Aorta (tissue), 5 donors: ENCODE measurements around the gene YWHAG. TPM values are rescaled to one million over a fixed set of nuclear protein-coding genes. Genes with fewer than 3 reads are reported as not detected.
A peak's percentile ranks its signal among the peaks of the same experiment; 100 is the strongest.
"Not testable (repeated sequence)": the region's sequence is repeated elsewhere in the genome, so short reads cannot be mapped to it uniquely, and the experiment has no call there.

Experiments
- ATAC-seq: fragments of 200-7000 bp; cut with Tn5 transposase; one replicate; pipeline ENCODE4 v1.9.1; 2022; ENCODE audit warnings: moderate library complexity; ENCODE audit not compliant: low FRiP score
- DNase-seq, 2 donors: peaks; one replicate each; pipeline ENCODE4 v3.0.0-alpha.2; 2020
- H3K27ac ChIP-seq, 2 donors: one replicate each; pipeline ENCODE4 v1.5.1; 2013; ENCODE audit warnings: low read length in 2 of 2, mild to moderate bottlenecking in 2 of 2, moderate library complexity in 2 of 2, control low read depth in 1 of 2, inconsistent platforms in 1 of 2, low read depth in 1 of 2
- H3K27me3 ChIP-seq, 2 donors: one replicate each; pipeline ENCODE4 v1.6.1; 2013; ENCODE audit warnings: control low read depth in 1 of 2, low read length in 1 of 2, mild to moderate bottlenecking in 1 of 2, moderate library complexity in 1 of 2; ENCODE audit not compliant: insufficient read depth in 2 of 2, control insufficient read depth in 1 of 2
- H3K36me3 ChIP-seq, 2 donors: one replicate each; pipeline ENCODE4 v1.6.1; 2013; ENCODE audit warnings: control low read depth in 1 of 2, low read length in 1 of 2, mild to moderate bottlenecking in 1 of 2; ENCODE audit not compliant: insufficient read depth in 2 of 2, control insufficient read depth in 1 of 2
- H3K4me1 ChIP-seq, 2 donors: one replicate each; pipeline ENCODE4 v1.6.1; 2013; ENCODE audit warnings: low read length in 2 of 2, control low read depth in 1 of 2, mild to moderate bottlenecking in 1 of 2, moderate library complexity in 1 of 2; ENCODE audit not compliant: insufficient read depth in 2 of 2, control insufficient read depth in 1 of 2
- H3K4me3 ChIP-seq, 2 donors: one replicate each; pipeline ENCODE4 v1.5.1; 2013; ENCODE audit warnings: low read length in 2 of 2, control low read depth in 1 of 2, mild to moderate bottlenecking in 1 of 2
- H3K9me3 ChIP-seq: one replicate; pipeline ENCODE4 v1.6.1; 2013; ENCODE audit warnings: mild to moderate bottlenecking, low read length; ENCODE audit not compliant: control insufficient read depth
- WGBS, 2 donors: extraction: QIAGEN DNeasy Blood & Tissue Kit; methylation state at CpG; one replicate each; pipeline ENCODE4 v1.1.7; 2013; 5-methylcytosine and 5-hydroxymethylcytosine counted together
- intact Hi-C, 2 donors: fragments of 100-400 bp; cut with DNase I; formaldehyde crosslinking; loops; one replicate each; pipeline versions ENCODE4 v1.14.2 to v1.15.0; 2022
- polyA plus RNA-seq, 2 donors: library from polyadenylated mRNA; stranded (reverse); fragments of 200-250 nt; gene quantifications; one replicate each; pipeline ENCODE4 v1.2.3, GENCODE V29; 2013
- total RNA-seq, 2 donors: library from RNA; stranded (reverse); fragmentation: NEBNext Ultra II Directional; extraction: Animal tissue kit (Norgen Biotek cat#: 25700); gene quantifications; one replicate each; pipeline ENCODE4 v1.2.1, GENCODE V29; 2021
- donor health status: healthy with polysubstance abuse.
- donor health status: Bipolar disorder and iron deficiency.
- donor health status: DM: no; HTN: no; CAD: no.
- donor health status: DM: no; HTN: no; CAD: no.
- donor health status: DM: yes; HTN: yes; CAD: no.

Gene YWHAG
- total and polyA plus RNA-seq, 4 donors: 40.0 to 121 (median 81.1) TPM

DNA sequence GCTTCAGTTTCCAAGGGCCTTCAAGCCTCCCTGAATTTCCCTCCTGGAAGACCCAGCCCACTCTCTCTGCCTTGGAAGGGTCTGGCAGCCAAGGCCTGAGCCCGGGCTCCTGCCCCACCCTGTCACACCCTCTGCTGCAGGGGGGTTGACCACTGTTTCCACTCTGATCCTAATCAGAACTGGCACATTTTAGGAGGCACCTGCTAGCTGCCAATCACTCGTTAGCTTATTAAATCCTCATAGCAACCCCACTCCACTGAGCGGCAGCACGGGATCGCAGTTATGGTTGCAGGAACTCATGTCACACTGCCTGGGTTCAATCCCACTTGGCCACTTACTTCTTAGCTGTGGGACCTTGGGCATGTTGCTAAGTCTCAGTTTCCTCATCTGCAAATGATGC is 43.4 kb downstream of the YWHAG start:
- Histone ChIP-seq H3K4me3 (no peak overlapping the region), H3K27me3 (no peaks in the 10 kb centered on the region), H3K27ac (no peak overlapping the region), H3K36me3 (no peaks in the 10 kb centered on the region), H3K4me1 (peaks cover 0 to 2% of the 10 kb centered on the region in 2 donors), H3K9me3 (no peaks in the 10 kb centered on the region)
- DNase-seq (peak; percentile 38 to 49), ATAC-seq (no peak)
- intact Hi-C loops: loop anchor here in 1 of 2 donors (2.0 to 5.0 kb wide), 4 partner anchors 25 to 137 kb away; no protein-coding TSS in a partner anchor
- 77 to 79% methylated on average over 5 of the region's 5 CpGs for WGBS, 2 donors

DNA sequence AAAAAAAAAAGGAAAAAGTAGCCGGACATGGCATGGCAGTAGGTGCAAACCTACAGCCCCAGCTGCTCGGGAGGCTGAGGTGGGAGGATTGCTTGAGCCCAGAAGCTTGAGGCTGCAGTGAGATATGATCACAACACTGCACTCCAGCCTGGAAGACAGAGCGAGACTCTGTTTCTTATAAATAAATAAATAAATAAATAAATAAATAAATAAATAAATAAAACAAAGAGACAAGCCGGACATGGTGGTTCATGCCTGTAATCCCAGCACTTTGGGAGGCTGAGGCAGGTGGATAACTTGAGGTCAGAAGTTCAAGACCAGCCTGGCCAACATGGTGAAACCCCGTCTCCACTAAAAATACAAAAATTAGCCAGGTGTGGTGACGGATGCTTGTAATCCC is 44.1 kb downstream of the YWHAG start:
- not testable (repeated sequence) for DNase-seq, H3K36me3 ChIP-seq, H3K27ac ChIP-seq, H3K4me1 ChIP-seq, H3K9me3 ChIP-seq, ATAC-seq, H3K27me3 ChIP-seq, H3K4me3 ChIP-seq
- WGBS, 2 donors: 54 to 58% methylated on average over 6 of the region's 6 CpGs
- intact Hi-C loops: loop anchor here (1.0 to 5.0 kb wide), 6 partner anchors 23 to 136 kb away; no protein-coding TSS in a partner anchor

DNA sequence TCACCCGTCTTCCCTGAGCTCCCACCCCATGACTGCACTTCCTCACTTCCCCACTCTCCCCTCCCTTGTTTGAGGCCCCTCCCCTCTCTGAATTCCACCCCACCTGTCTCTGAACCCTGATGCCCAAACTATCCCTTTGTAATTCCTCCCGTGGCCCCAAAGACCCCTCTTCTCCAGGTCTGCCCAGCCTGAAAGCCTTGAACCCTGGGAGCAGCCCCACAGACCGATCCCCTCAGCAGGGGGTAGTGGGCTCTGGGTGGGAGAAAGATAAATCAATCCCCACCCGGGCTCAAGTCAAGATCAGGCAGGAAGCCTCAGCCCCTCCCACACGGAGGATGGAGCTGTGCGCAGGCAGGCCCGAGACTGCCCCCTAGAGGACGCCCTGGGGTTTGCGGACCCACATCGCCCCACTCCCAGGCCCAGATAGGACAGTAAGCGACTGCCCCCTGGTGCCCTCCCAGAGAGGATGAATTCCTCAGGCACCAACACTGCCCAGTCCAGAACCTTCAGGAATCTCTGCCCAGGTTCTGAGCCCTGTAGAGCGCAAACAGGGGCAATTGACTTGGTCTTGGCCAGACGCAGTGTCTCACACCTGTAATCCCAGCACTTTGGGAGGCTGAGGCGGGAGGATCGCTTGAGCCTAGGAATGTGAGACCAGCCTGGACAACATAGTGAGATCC is 44.6 kb downstream of the YWHAG start:
- H3K4me3 ChIP-seq: no peak overlapping the region
- H3K27ac ChIP-seq: no peak overlapping the region
- no peaks in the 10 kb centered on the region for H3K27me3 ChIP-seq
- intact Hi-C loops: loop anchor here (1.0 to 2.0 kb wide), 4 partner anchors 23 to 136 kb away; no protein-coding TSS in a partner anchor
- WGBS, 2 donors: 8 to 9% methylated on average over 15 of the region's 15 CpGs
- ATAC-seq: peak; percentile 93
- DNase-seq: peak; percentile 97 to 99
- no peaks in the 10 kb centered on the region for H3K9me3 ChIP-seq
- H3K4me1 ChIP-seq: peaks cover 0 to 1% of the 10 kb centered on the region in 2 donors
- H3K36me3 ChIP-seq: no peaks in the 10 kb centered on the region

DNA sequence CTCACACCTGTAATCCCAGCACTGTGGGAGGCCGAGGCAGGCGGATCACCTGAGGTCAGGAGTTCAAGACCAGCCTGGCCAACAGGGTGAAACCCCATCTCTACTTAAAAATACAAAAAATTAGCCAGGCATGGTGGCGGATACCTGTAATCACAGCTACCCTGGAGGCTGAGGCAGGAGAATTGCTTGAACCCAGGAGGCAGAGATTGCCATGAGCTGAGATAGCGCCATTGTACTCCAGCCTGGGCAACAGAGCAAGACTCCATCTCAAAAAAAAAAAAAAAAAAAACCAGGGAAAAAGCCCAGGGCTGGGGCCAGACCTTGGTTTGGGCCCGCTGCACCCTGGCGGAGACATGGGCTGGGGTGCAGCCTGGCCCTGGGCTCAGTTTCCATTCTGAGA is 47.0 kb downstream of the YWHAG start:
- intact Hi-C loops, ATAC-seq, H3K36me3 ChIP-seq, H3K4me3 ChIP-seq, H3K27me3 ChIP-seq, H3K9me3 ChIP-seq, DNase-seq, H3K4me1 ChIP-seq, H3K27ac ChIP-seq: not testable (repeated sequence)
- 97 to 100% methylated on average over 6 of the region's 6 CpGs for WGBS, 2 donors

DNA sequence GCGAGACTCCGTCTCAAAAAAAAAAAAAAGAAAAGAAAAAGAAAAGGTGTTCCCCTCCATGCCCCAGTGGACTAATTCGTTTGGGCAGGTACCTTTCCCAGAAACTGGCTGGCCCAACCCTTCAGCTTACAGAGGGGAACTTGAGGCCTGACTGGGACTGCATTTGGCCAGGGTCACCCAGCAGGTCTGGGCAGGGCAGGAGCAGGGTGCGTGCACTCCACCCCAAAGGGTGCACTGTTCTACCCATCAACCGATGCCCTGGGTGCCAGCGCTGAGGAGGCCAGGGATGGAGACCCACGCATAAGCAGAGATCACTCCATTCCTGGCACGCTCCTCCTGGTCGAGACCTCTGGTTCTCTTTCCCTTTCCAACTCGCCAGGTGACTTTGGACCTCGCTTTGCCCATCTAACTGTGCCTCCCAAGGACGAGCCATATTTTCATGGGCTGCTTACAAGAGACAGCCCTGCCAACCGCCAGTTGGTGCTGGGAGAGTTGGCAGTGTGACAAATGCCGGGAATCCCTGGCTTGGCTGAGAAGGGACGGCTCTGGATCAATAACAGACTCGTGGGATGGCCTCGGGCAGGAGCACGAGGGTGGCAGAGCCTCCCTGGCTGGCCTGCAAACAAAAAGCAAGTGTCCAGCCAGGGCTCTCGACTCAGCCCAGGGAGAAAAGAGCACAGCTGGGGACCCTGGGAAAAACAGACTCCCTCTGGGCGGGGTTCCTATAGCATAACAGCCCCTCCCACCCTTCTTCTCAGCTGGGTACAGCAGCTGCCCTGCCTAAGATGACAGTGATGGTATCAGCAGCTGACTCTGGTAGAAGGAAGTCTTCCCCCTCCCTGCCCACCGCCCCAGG is 48.5 kb downstream of the YWHAG start:
- DNase-seq (peak in 1 of 2 donors; percentile 50), ATAC-seq (no peak)
- peak overlapping the region in 1 of 2 donors; percentile 10 for H3K27ac ChIP-seq

DNA sequence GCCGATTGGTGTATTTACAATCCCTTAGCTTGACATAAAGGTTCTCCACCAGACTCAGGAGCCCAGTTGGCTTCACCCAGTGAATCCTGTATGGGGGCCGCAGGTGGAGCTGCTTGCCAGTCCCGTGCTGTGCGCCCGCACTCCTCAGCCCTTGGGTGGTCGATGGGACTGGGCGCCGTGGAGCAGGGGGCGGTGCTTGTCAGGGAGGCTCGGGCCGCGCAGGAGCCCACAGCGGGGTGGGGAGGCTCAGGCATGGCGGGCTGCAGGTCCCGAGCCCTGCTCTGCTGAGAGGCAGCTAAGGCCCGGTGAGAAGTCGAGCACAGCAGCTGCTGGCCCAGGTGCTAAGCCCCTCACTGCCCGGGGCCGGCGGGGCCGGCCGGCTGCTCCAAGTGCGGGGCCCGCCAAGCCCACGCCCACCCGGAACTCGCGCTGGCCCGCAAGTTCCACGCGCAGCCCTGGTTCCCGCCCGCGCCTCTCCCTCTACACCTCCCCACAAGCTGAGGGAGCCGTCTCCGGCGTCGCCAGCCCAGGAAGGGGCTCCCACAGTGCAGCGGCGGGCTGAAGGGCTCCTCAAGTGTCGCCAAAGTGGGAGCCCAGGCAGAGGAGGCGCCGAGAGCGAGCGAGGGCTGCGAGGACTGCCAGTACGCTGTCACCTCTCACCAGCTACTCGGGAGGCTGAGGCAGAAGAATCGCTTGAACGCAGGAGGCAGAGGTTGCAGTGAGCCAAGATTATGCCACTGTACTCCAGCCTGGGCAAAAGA is 49.3 kb downstream of the YWHAG start:
- H3K9me3 ChIP-seq, H3K27me3 ChIP-seq, H3K27ac ChIP-seq, ATAC-seq, H3K4me1 ChIP-seq, H3K36me3 ChIP-seq, intact Hi-C loops, H3K4me3 ChIP-seq: not testable (repeated sequence)
- WGBS, 2 donors: 97% methylated on average over 46 to 50 of the region's 50 CpGs
- peak in 1 of 2 donors; percentile 45 for DNase-seq

More for the DNA sequence above, 48.5 kb downstream of the YWHAG start:
- 43 to 48% methylated on average over 21 of the region's 21 CpGs for whole genome bisulfite sequencing, 2 donors
- H3K9me3 ChIP-seq: no peaks in the 10 kb centered on the region
- no peaks in the 10 kb centered on the region for H3K27me3 ChIP-seq
- no peak overlapping the region for H3K4me3 ChIP-seq
- H3K36me3 ChIP-seq: no peaks in the 10 kb centered on the region
- no peaks in the 10 kb centered on the region for H3K4me1 ChIP-seq
- intact Hi-C loops: no loop called here

DNA sequence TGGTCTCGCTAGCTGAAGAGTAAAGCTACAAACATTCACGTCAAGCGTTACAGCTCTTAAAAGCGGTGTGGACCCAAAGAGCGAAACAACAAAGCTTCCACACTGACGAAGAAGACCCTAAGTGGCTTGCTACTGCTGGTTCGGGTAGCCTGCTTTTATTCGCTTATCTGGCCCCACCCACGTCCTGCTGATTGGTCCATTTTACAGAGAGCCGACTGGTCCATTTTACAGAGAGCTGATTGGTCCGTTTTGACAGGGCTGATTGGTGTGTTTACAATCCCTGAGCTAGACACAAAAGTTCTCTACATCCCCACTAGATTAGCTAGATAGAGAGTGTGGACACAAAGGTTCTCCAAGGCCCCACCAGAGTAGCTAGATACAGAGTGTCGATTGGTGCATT is 49.9 kb downstream of the YWHAG start:
- H3K4me1 ChIP-seq, H3K27me3 ChIP-seq, H3K4me3 ChIP-seq, ATAC-seq, H3K27ac ChIP-seq, intact Hi-C loops, H3K9me3 ChIP-seq, H3K36me3 ChIP-seq, DNase-seq: not testable (repeated sequence)
- WGBS, 2 donors: 91 to 95% methylated on average over 12 of the region's 12 CpGs

DNA sequence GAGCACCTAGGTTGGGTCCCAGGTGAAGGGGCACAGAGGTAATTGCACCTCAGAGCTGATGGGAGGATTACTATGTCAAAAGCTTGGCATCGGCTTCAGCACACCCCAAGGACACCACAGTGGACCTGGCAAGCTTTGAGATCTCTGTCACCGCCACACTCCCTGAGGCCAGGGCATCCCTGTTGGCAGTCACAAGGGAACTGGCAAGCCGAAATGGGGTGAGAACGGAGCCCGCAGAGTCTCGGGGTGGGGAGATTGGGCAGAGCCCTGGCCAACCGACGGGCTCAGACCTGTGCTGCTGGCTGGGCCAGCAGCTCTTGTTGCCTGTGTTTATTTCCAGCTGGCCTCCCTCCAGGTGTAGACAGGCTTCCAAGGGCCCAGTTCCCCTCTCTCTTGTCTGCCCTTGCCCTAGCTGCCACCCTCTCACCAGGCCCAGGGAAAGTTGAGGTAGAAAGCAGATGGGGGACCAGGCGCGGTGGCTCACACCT is 53.9 kb downstream of the YWHAG start:
- H3K36me3 ChIP-seq: peaks cover 0 to 2% of the 10 kb centered on the region in 2 donors
- ATAC-seq (peak; percentile 23), DNase-seq (peak; percentile 79 to 92)
- no peaks in the 10 kb centered on the region for H3K9me3 ChIP-seq
- no peaks in the 10 kb centered on the region for H3K27me3 ChIP-seq
- H3K4me1 ChIP-seq: no peaks in the 10 kb centered on the region
- H3K27ac ChIP-seq: peak overlapping the region; percentile 33 to 84
- 6 to 15% methylated on average over 10 of the region's 10 CpGs for WGBS, 2 donors
- intact Hi-C loops: no loop called here
- H3K4me3 ChIP-seq: peak overlapping the region; percentile 91 to 92
